BLaER1 treated with 17β-estradiol and CSF1 and Interleukin-3, amounts not matched to agents 10 nM and 100 nM (cell line): ENCODE measurements around the gene C1orf167.

Experiments used
- H3K27ac ChIP-seq, 11 experiments: shearing (Covaris generic); formaldehyde crosslinking; 2 replicates each; pipeline ENCODE4 v1.8.1; 2022
- H3K27me3 ChIP-seq, 11 experiments: shearing (Covaris generic); formaldehyde crosslinking; 2 replicates each; pipeline ENCODE4 v1.8.1; 2022
- H3K36me3 ChIP-seq, 11 experiments: shearing (Covaris generic); formaldehyde crosslinking; 2 replicates each; pipeline ENCODE4 v1.8.1; 2022
- H3K4me1 ChIP-seq, 10 experiments: shearing (Covaris generic); formaldehyde crosslinking; 2 replicates each; pipeline ENCODE4 v1.8.1; 2022
- H3K4me2 ChIP-seq, 11 experiments: shearing (Covaris generic); formaldehyde crosslinking; 2 replicates each; pipeline ENCODE4 v1.8.1; 2022
- H3K4me3 ChIP-seq, 10 experiments: shearing (Covaris generic); formaldehyde crosslinking; 2 replicates each; pipeline ENCODE4 v1.8.1; 2022
- H3K9ac ChIP-seq, 11 experiments: shearing (Covaris generic); formaldehyde crosslinking; 2 replicates each; pipeline ENCODE4 v1.8.1; 2022
- H3K9me3 ChIP-seq, 11 experiments: shearing (Covaris generic); formaldehyde crosslinking; replicated peaks in 1 of 11; 2 replicates each; pipeline ENCODE4 v1.8.1; 2022
- H4K20me1 ChIP-seq, 11 experiments: shearing (Covaris generic); formaldehyde crosslinking; 2 replicates each; pipeline ENCODE4 v1.8.1; 2022
- Cebpa-rat ChIP-seq, 11 experiments: shearing (Covaris generic); IDR thresholded peaks; 2 replicates each; pipeline ENCODE4 v1.8.1; 2022

The C1orf167 gene

GRCh38 chr1:11828511-11828910 is 66.5 kb downstream of the C1orf167 start:
- Histone ChIP-seq H3K27ac (no peak overlapping the region), H3K4me3 (no peak overlapping the region), H3K4me2 (no peak overlapping the region), H3K4me1 (peaks cover 0 to 5% (median 0%) of the 10 kb centered on the region in 10 experiments; a peak in 1 of 20 replicates), H3K9me3 (no peaks in the 10 kb centered on the region), H3K36me3 (peaks cover 97 to 100% (median 99%) of the 10 kb centered on the region in 11 experiments), H3K27me3 (no peaks in the 10 kb centered on the region), H3K9ac (no peak overlapping the region), H4K20me1 (peaks cover 0 to 52% (median 0%) of the 10 kb centered on the region in 11 experiments; a peak in 7 of 22 replicates)
- no peak for TF ChIP-seq Cebpa-rat (IDR thresholded peaks at IDR 0.05)

DNA sequence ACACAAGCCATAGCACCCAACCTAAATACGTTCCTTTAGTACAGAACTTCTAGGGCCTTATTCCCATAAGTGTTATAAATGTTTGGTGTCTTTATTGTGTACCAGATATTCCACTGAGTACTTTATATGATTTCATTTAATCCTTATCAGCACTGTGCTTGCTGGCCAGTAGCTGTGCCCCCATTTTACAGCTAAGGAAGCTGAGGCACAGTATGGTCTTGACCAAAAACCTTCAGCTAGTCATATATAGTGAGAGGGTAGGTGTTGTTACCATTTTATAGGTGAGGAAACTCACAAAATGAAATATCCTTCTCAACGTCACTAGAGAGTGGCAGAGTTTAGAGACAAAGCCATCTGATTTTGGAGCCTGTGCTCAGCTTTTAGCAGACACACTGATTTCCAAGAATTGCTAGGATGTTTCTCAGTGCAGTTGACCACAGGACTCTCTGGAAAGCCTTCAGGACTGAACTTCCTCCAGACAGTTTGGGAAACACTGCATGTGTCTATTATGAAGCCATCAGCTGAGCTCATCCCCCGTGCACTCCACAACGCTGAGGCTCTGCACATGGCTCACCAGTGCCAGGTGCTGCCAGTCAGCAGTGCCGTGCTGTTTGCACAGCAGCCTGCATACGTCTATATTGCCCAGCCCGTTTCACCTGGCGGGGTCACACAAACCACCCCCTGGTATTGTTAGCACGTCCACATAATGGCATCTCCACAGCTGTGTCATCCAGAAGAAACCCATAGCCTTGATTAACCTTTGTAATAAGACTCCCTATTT is 70.1 kb downstream of the C1orf167 start:
- TF ChIP-seq Cebpa-rat (IDR thresholded peaks at IDR 0.05), result no peak
- Histone ChIP-seq H3K9ac (0 out of 22 replicates have a peak overlapping the region, but pooled peaks of 1 of the 11 experiments have one; percentile 8), H3K27ac (no peak overlapping the region), H3K4me1 (no peaks in the 10 kb centered on the region), H3K9me3 (no peaks in the 10 kb centered on the region), H3K4me2 (no peak overlapping the region), H4K20me1 (peaks cover 0 to 72% (median 10%) of the 10 kb centered on the region in 11 experiments; a peak in 11 of 22 replicates), H3K27me3 (no peaks in the 10 kb centered on the region), H3K4me3 (no peak overlapping the region), H3K36me3 (peaks cover 97 to 100% (median 100%) of the 10 kb centered on the region in 11 experiments)

DNA sequence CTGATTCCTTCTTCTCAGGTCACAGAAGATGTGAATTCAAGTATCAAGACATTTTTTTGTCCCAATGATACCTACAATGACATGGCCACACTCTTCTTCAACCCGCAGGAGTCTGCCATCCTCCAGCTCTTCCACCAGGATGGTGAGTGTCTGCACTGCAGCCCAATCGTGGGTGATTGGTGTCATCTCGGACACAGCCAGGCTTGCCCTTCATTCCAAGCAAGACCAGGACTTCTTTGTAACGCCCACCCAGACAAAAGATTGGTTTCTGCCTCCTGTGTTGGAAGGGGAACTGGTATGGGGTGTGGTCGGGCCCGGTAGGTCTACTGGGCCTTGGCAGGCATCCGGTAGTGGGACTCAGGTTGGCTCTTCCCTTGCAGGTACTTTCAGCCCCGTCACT is 71.5 kb downstream of the C1orf167 start:
- Histone ChIP-seq H3K4me2 (no peak overlapping the region), H3K9ac (no peak overlapping the region), H3K36me3 (peaks cover 97 to 100% (median 100%) of the 10 kb centered on the region in 11 experiments), H3K4me3 (no peak overlapping the region), H3K9me3 (no peaks in the 10 kb centered on the region), H3K27ac (no peak overlapping the region), H3K4me1 (no peaks in the 10 kb centered on the region; a peak in 1 of 20 replicates), H4K20me1 (peaks cover 0 to 76% (median 21%) of the 10 kb centered on the region in 11 experiments; a peak in 17 of 22 replicates), H3K27me3 (no peaks in the 10 kb centered on the region)
- TF ChIP-seq Cebpa-rat (IDR thresholded peaks at IDR 0.05), result no peak

DNA sequence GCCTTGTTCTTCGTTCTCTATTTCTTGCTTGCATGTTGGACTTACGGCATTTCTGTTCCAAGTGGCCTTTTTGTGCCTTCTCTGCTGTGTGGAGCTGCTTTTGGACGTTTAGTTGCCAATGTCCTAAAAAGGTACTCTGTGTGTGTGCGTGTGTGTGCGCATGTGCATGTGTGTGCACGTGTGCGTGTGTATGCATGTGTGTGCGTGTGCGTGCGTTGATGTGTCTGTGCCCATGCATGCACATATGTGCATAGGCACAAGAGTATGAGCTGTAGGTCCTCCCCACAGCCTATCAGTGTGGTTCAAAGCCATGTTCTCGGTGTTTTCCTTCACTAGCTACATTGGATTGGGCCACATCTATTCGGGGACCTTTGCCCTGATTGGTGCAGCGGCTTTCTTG is 71.9 kb downstream of the C1orf167 start:
- Histone ChIP-seq H3K9ac (no peak overlapping the region), H3K36me3 (peaks cover 96 to 100% (median 98%) of the 10 kb centered on the region in 11 experiments), H3K27ac (no peak overlapping the region), H3K9me3 (no peaks in the 10 kb centered on the region), H3K27me3 (no peaks in the 10 kb centered on the region), H4K20me1 (peaks cover 0 to 76% (median 22%) of the 10 kb centered on the region in 11 experiments; a peak in 17 of 22 replicates), H3K4me1 (no peaks in the 10 kb centered on the region; a peak in 1 of 20 replicates), H3K4me2 (no peak overlapping the region), H3K4me3 (no peak overlapping the region)
- no peak for TF ChIP-seq Cebpa-rat (IDR thresholded peaks at IDR 0.05)

DNA sequence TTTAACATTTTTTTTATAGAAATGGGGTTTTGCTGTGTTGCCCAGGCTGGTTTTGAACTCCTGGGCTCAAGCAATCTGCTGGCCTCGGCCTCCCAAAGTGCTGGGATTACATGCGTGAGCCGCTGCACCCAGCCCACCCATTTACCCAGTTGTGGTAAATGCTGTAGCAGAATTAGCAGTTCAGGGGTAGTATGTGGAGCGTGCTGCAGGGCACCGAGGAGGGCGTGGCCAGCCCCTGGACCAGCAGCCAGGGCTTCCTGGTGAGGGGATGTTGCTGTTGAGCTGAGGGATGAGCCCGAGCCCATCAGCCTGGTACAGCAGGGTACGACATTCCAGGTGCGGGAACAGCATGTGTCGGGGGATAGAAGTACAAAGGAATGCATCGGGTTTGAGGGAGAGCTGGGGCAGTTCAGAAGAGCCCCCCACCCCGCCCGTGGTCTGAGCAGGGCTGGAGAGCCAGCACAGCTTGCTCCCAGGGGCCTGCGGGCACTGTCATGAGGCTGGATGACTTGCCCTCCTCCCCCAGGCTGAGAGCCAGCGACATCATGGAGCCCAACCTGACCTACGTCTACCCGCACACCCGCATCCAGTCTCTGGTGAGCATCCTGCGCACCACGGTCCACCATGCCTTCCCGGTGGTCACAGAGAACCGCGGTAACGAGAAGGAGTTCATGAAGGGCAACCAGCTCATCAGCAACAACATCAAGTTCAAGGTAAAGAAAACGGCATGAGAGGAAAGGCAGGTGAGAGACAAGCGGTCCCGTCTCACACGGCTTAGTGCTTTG is 73.6 kb downstream of the C1orf167 start:
- H3K9ac ChIP-seq, result 0 out of 22 replicates have a peak overlapping the region, but pooled peaks of 1 of the 11 experiments have one; percentile 2
- peaks cover 0 to 81% (median 29%) of the 10 kb centered on the region in 11 experiments; a peak in 18 of 22 replicates for H4K20me1 ChIP-seq
- peak overlapping the region in 1 of 11 experiments; percentile 18; a peak in 1 of 22 replicates for H3K27ac ChIP-seq
- peaks cover 7 to 11% (median 10%) of the 10 kb centered on the region in 10 experiments for H3K4me1 ChIP-seq
- H3K27me3 ChIP-seq, result no peaks in the 10 kb centered on the region
- TF ChIP-seq Cebpa-rat (IDR thresholded peaks at IDR 0.05), result no peak
- no peaks in the 10 kb centered on the region for H3K9me3 ChIP-seq
- H3K4me3 ChIP-seq, result no peak overlapping the region
- no peak overlapping the region for H3K4me2 ChIP-seq
- peaks cover 96 to 100% (median 99%) of the 10 kb centered on the region in 11 experiments for H3K36me3 ChIP-seq

GRCh38 chr1:11836955-11837766 is 75.2 kb downstream of the C1orf167 start:
- H3K9ac ChIP-seq, result 0 out of 22 replicates have a peak overlapping the region, but pooled peaks of 1 of the 11 experiments have one; percentile 9
- H3K9me3 ChIP-seq, result no peaks in the 10 kb centered on the region
- H3K4me2 ChIP-seq, result no peak overlapping the region
- no peak overlapping the region for H3K4me3 ChIP-seq
- peaks cover 86 to 100% (median 94%) of the 10 kb centered on the region in 11 experiments for H3K36me3 ChIP-seq
- H3K4me1 ChIP-seq, result peaks cover 22 to 27% (median 25%) of the 10 kb centered on the region in 10 experiments
- peaks cover 0 to 96% (median 41%) of the 10 kb centered on the region in 11 experiments; a peak in 19 of 22 replicates for H4K20me1 ChIP-seq
- no peak overlapping the region for H3K27ac ChIP-seq
- TF ChIP-seq Cebpa-rat (IDR thresholded peaks at IDR 0.05), result no peak
- H3K27me3 ChIP-seq, result no peaks in the 10 kb centered on the region

- no peak for TF ChIP-seq Cebpa-rat (IDR thresholded peaks at IDR 0.05)
- H3K4me1 ChIP-seq, result peaks cover 29 to 34% (median 32%) of the 10 kb centered on the region in 10 experiments
- peaks cover 0 to 97% (median 48%) of the 10 kb centered on the region in 11 experiments; a peak in 19 of 22 replicates for H4K20me1 ChIP-seq
- no peak overlapping the region for H3K27ac ChIP-seq
- H3K9me3 ChIP-seq, result no peaks in the 10 kb centered on the region
- peaks cover 79 to 99% (median 89%) of the 10 kb centered on the region in 11 experiments for H3K36me3 ChIP-seq
- no peak overlapping the region for H3K9ac ChIP-seq
- H3K4me3 ChIP-seq, result no peak overlapping the region
- H3K27me3 ChIP-seq, result no peaks in the 10 kb centered on the region
- H3K4me2 ChIP-seq, result no peak overlapping the region
These were observed 75.9 kb downstream of the C1orf167 start for GRCh38 chr1:11837767-11838348.
